Lung (tissue), 12 donors: Measurements from ENCODE around the gene HOXB2. TPM values are rescaled to one million over a fixed set of nuclear protein-coding genes. Genes with fewer than 3 reads are reported as not detected.

Experiments
- ATAC-seq: fragments of 200-7000 bp; cut with Tn5 transposase; one replicate; pipeline ENCODE4 v1.9.1; 2020; ENCODE audit warnings: moderate number of reproducible peaks; ENCODE audit not compliant: insufficient read depth, low FRiP score
- DNase-seq, 3 donors: peaks; one replicate each; pipeline ENCODE4 v3.0.0-alpha.2; 2013 to 2017
- H3K27ac ChIP-seq, 2 donors: one replicate each; pipeline ENCODE4 v1.5.1; 2013; ENCODE audit warnings: mild to moderate bottlenecking in 2 of 2, moderate library complexity in 2 of 2, control low read depth in 1 of 2, inconsistent platforms in 1 of 2, low read depth in 1 of 2, low read length in 1 of 2
- H3K27me3 ChIP-seq, 3 donors: one replicate each; pipeline ENCODE4 v1.5.1; 2013; ENCODE audit warnings: low read length in 2 of 3; ENCODE audit not compliant: control insufficient read depth in 3 of 3, insufficient read depth in 3 of 3
- H3K36me3 ChIP-seq, 4 donors: one replicate each; pipeline ENCODE4 v1.5.1; 2013; ENCODE audit warnings: low read length in 4 of 4, mild to moderate bottlenecking in 1 of 4, moderate library complexity in 1 of 4; ENCODE audit not compliant: control insufficient read depth in 4 of 4, insufficient read depth in 4 of 4
- H3K4me1 ChIP-seq, 5 donors: one replicate each; pipeline ENCODE4 v1.5.1; 2013; ENCODE audit warnings: low read length in 5 of 5, mild to moderate bottlenecking in 2 of 5, moderate library complexity in 1 of 5; ENCODE audit not compliant: control insufficient read depth in 5 of 5, insufficient read depth in 5 of 5
- H3K4me3 ChIP-seq: one replicate; pipeline ENCODE4 v1.5.1; 2013; ENCODE audit warnings: mild to moderate bottlenecking, control low read depth, moderate library complexity
- H3K9ac ChIP-seq, 2 donors: one replicate each; pipeline ENCODE4 v1.5.1; 2013; ENCODE audit warnings: low read length in 2 of 2, control low read depth in 1 of 2; ENCODE audit not compliant: insufficient read depth in 1 of 2
- H3K9me3 ChIP-seq, 4 donors: one replicate each; pipeline ENCODE4 v1.5.1; 2013; ENCODE audit warnings: low read length in 3 of 4, mild to moderate bottlenecking in 1 of 4, moderate library complexity in 1 of 4; ENCODE audit not compliant: control insufficient read depth in 4 of 4, insufficient read depth in 3 of 4
- WGBS, 2 donors: extraction: QIAGEN DNeasy Blood & Tissue Kit; methylation state at CpG; one replicate each; pipeline ENCODE4 v1.1.7; 2013; 5-methylcytosine and 5-hydroxymethylcytosine counted together
- polyA plus RNA-seq, 2 donors: library from polyadenylated mRNA; stranded (reverse); fragments of 200-250 nt; gene quantifications; one replicate each; pipeline ENCODE4 v1.2.1, GENCODE V29; 2013
- total RNA-seq, 2 donors: library from RNA; depleted of rRNA in 1 of 2; stranded (reverse); fragments of >200 nt in 1 of 2; gene quantifications; one replicate each; pipeline ENCODE4 v1.2.1, GENCODE V29; 2014 to 2021
- TF ChIP-seq, protein P1 (sequence below): IDR thresholded peaks from 2 replicates; pipeline ENCODE4 v1.5.1; 2012; ENCODE audit warnings: mild to moderate bottlenecking; ENCODE audit errors: control extremely low read depth, extremely low read depth
- donor health status: control.
- donor health status: control.
- donor health status: Bipolar disorder and iron deficiency.
- donor health status: healthy.
- donor health status: DM: yes; HTN: yes; CAD: no.

Gene HOXB2
- total and polyA plus RNA-seq, 4 donors, result 4.1 to 13.9 (median 7.3) TPM

DNA sequence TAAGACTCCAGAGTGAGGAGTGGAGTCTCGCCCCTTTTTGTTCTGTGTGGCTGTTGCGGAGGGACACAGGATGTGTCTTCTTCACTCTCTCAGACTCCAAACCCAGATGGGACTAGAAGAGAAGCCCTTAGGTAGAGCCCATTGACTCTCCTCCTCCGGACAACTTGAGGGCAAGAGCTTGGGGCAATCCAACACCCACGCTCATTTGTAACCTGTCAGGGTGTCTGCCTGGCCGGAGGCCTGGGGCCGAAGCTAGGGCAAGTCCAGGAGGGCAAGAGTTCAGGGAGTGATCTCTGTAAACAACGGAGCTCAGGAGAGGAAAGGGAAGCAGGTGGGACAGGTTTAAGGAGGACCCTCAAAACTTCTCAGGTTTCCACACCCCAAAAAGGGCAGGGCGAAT lies 12.6 kb downstream of the HOXB2 start:
- 65 to 85% methylated on average over 8 of the region's 8 CpGs for WGBS, 2 donors
- no peaks in the 10 kb centered on the region for H3K9me3 ChIP-seq
- no peak overlapping the region for H3K9ac ChIP-seq
- H3K4me3 ChIP-seq, result no peak overlapping the region
- no peak for DNase-seq
- peaks cover 0 to 16% (median 3%) of the 10 kb centered on the region in 5 donors for H3K4me1 ChIP-seq
- ATAC-seq, result no peak
- no peaks in the 10 kb centered on the region for H3K36me3 ChIP-seq
- H3K27me3 ChIP-seq, result peaks cover 0 to 45% (median 3%) of the 10 kb centered on the region in 3 donors
- TF ChIP-seq, protein P1, sequence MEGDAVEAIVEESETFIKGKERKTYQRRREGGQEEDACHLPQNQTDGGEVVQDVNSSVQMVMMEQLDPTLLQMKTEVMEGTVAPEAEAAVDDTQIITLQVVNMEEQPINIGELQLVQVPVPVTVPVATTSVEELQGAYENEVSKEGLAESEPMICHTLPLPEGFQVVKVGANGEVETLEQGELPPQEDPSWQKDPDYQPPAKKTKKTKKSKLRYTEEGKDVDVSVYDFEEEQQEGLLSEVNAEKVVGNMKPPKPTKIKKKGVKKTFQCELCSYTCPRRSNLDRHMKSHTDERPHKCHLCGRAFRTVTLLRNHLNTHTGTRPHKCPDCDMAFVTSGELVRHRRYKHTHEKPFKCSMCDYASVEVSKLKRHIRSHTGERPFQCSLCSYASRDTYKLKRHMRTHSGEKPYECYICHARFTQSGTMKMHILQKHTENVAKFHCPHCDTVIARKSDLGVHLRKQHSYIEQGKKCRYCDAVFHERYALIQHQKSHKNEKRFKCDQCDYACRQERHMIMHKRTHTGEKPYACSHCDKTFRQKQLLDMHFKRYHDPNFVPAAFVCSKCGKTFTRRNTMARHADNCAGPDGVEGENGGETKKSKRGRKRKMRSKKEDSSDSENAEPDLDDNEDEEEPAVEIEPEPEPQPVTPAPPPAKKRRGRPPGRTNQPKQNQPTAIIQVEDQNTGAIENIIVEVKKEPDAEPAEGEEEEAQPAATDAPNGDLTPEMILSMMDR, result no peak
- H3K27ac ChIP-seq, result no peak overlapping the region

DNA sequence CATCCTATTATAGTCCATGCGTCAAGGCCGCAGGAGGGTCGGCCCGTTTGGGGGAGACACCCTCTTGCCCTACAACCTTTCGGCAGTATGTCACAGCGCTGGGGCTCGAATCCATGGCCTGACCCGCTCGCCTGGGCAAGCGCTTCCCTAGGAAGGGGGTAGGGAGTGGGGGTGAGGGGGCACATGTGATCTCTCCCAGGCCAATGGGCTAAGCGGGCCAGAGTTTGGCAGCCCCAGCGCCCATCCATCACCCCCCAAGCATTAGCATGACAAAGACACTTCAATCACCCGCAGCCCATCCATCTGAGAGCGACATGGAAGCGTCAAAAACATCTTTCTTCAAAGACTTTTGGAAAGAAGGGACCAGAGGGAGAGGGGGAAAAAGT lies 14.0 kb downstream of the HOXB2 start, which contains the start of gene HOXB1:
TSS of gene HOXB1 (minus strand) at position 125 of the 386 bp plus-strand sequence. CDS start at position 18, 107 bp downstream.
- no peak within 1 kb of the TSS for H3K9ac ChIP-seq
- no peak within 1 kb of the TSS for H3K27ac ChIP-seq
- TF ChIP-seq, protein P1, result no peak
- peaks cover 0 to 26% (median 6%) of the 10 kb centered on the region in 5 donors for H3K4me1 ChIP-seq
- H3K9me3 ChIP-seq, result no peaks in the 10 kb centered on the region
- H3K36me3 ChIP-seq, result no peaks in the 10 kb centered on the region
- no peak within 1 kb of the TSS for H3K4me3 ChIP-seq
- 65 to 86% methylated on average over 15 of the region's 15 CpGs for WGBS, 2 donors
- ATAC-seq (no peak), DNase-seq (no peak)
- H3K27me3 ChIP-seq, result peaks cover 0 to 51% (median 3%) of the 10 kb centered on the region in 3 donors

DNA sequence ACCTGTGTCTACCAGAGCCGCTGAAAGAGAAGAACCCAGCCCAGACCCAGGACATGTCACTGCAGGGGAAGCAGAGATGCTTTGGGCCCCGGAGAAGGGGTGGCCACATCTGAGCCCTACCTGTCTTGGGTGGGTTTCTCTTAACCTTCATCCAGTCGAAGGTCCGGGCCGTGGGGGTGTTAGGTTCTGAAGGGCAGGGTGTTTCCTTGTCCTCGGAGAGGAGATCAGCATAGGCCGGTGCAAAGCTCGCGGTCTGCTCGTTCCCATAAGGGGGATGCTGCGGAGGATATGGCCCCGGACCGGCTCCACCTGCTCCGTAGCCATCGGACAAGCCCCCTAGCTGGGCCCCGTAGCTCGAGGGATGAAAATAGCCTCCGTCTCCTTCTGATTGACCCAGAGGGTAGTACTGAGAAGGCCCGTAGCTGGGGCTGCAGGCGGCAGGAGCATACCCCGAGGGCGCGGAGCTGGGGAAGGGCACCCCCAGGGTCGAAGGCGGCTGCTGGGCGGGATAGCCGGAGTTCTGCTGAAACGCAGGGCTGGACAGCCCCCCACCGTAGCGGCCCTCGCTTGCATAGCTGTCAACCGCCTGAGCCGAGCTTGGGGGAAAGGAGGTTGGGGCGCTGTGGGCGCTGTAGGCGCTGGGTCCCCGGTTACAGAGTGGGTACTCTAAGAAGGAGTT lies 14.6 kb downstream of the HOXB2 start:
- no peak overlapping the region for H3K9ac ChIP-seq
- DNase-seq, result no peak

More for the DNA sequence above, 14.6 kb downstream of the HOXB2 start:
- WGBS, 2 donors, result 63 to 81% methylated on average over 37 of the region's 37 CpGs
- peaks cover 0 to 57% (median 3%) of the 10 kb centered on the region in 3 donors for H3K27me3 ChIP-seq
- peaks cover 0 to 26% (median 6%) of the 10 kb centered on the region in 5 donors for H3K4me1 ChIP-seq
- H3K36me3 ChIP-seq, result no peaks in the 10 kb centered on the region
- no peaks in the 10 kb centered on the region for H3K9me3 ChIP-seq
- TF ChIP-seq, protein P1, result no peak
- no peak overlapping the region for H3K4me3 ChIP-seq
- ATAC-seq, result no peak
- no peak overlapping the region for H3K27ac ChIP-seq
